Activated CD4-positive, alpha-beta T cell treated with anti-CD3 and anti-CD28 coated beads, Interleukin-2, amount 50 U/mL, for 16 hours (primary cell): Measurements from ENCODE around the gene NUP210.

ENCODE experiments used
- DNase-seq: peaks from one replicate; pipeline ENCODE4 v3.0.0-alpha.2; 2020

The NUP210 gene

GRCh38 chr3:13372656-13373055 is 47.5 kb downstream of the NUP210 start:
- DNase-seq = no peak

GRCh38 chr3:13372126-13372525 is 48.0 kb downstream of the NUP210 start:
- no peak for DNase-seq

DNA sequence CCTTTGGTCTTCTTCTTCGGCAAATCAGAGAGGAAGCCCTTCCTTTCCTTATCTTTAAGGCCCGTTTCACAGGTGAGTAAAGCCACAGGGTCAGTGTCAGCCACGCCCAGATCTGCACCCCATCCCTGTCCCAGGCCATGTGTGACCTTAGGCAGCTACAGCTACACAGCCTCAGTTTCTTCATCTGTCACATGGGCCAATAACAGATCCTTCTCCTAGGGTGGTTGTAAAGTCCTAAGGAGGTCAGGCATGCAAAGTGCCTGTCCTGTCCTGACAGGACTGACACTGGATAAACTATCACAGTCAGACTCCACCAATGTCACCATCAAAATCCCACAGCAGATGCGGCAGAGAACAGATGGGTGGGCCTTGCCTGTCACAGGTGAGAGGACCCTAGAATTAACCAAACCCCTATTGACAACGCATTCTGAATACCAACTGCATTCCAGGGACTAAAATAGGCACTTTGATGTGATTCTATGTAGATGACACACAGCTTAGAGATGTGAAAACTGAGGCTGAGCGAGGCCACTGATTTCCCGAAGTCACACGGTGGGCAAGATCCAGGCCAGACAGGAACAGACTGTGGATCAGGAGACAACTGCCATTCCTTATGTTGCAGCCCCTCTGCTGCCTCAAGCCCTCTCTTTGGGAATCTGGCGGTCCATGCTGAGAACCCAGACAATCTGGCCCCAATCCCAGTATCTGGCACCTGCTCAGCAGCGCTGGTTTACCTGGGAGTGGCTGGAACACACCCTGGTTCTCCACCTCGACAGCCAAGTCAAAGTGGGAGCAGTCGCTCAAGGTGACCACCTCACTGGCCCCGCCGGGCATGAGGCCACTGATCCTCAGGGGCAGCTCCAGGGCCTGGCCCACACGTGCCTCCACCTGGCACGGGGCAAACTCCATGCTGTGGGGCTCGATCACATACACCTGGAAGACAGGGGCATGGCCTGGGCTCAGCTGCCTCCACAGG is 48.7 kb downstream of the NUP210 start:
- DNase-seq = no peak

DNA sequence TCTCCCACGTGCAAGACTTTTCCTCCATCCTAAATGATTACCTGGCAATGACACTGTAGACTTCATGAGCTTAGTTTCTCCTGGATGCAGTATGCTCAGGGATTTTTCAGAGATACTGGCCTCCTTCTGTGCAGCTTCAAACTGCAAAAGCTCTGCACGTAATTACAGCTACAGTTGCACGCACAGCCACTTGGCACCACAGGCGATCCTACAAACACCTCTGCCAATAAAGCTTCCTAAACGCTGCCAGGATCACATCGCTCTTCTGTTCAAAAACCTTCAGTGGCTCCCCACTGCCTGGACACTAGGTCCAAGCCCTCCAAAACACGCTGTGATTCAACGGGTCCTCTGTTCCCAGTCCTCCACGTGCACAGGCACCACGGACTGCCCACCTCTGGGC is 49.5 kb downstream of the NUP210 start:
- no peak for DNase-seq

DNA sequence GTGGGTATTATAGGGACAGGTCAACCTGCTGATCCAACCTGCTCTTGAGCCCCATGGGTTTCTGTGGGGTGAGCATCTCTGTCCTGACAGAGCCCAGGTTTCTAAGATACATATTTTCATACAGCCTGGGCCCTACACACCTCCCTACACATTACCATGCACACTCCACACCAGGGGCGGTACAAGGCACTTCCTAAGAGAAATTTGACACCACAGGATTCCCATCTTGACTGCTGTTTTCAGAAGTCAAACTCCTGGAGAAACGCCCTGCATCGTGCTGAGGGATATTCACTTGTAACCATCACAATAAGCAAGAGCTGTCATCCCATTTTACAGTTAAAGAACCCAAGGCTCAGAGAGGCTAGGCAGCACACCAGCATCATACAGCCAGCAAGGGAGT is 50.1 kb downstream of the NUP210 start:
- no peak for DNase-seq

GRCh38 chr3:13368834-13369233 is 51.3 kb downstream of the NUP210 start:
- DNase-seq = no peak

DNA sequence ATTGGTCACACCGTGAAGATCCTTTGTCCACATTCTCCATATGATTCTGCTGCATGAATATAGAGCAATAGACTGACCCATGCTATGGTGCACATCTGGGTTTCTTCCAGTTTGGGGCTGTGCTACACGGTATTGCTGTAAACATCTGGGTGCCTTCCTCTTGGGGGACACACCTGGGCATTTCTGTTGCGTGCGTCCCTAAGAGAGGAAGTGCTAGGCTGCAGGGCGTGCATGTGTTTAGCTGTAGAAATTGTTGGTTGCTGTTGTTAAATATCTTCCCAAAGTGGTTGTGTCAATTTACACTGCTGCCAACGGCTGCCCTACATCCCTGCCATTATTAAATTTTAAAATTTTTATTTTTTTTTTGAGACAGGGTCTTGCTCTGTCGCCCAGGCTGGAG is 52.4 kb downstream of the NUP210 start:
- DNase-seq = no peak

DNA sequence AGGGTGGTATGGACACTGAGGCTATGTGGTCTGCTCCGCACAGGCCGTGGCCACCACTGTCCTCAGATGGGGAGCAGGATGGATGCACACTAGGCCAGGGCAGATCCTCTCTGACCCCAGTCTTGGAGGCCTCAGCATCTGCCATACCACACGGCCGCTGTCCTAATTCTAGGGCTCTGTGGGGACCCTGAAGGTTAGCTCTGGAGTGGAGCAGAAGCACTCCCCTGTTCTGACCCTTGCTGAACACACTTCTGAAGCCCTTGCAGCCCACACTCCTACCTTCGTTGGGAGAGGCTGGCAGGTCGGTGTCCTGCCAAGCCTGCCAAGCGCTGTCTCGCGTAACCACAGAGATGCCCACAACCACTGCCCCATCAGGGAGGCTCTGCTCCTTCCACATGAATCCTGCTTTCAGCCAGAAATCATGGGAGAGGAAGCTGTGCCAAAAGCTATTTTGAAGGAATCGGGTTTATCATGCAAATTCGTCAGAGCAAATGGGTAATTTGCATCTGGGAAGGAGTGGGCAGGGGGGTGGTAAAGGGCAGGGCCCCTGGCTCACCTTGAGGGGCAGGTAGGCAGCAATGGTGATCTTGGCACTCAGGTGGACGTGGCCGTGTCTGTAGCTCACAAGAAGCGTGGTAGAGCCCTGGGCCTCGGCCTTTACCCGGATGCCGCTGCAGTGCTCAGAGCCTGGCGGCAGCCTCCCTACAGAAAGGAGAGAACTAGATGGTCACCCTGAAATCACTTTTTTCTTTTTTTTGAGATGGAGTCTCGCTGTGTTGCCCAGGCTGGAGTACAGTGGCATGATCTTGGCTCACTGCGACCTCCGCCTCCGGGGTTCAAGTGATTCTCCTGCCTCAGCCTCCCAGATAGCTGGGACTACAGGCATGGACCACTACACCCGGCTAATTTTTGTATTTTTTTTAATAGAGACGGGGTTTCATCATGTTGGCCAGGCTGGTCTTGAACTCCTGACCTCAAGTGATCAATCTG is 54.4 kb downstream of the NUP210 start:
- no peak for DNase-seq

- DNase-seq = no peak
Observed at GRCh38 chr3:13364602-13365271, 55.4 kb downstream of the NUP210 start.

GRCh38 chr3:13362551-13362950 is 57.6 kb downstream of the NUP210 start:
- no peak for DNase-seq

DNA sequence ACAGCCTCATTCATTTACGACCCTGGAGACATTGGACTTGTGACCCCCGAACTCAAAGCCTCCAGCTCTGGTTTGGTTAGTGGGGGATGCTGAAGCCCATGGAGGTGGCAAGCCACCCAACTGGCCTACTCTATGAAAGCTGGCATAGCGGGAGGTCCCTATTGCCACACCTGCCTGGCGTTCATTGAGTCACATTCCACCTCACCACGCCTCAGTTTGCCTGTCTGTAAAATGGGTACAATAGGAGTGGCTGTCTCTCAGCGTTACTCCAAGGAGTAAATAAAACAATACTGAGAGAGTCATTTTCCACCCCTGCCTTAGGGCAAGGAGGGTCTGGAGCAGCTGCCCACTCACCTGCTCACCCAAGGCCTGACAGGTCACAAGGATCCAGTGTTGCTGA is 60.2 kb downstream of the NUP210 start:
- no peak for DNase-seq

GRCh38 chr3:13358643-13359042 is 61.5 kb downstream of the NUP210 start:
- DNase-seq = no peak

- no peak for DNase-seq
Observed at GRCh38 chr3:13358051-13358450, 62.1 kb downstream of the NUP210 start.

DNA sequence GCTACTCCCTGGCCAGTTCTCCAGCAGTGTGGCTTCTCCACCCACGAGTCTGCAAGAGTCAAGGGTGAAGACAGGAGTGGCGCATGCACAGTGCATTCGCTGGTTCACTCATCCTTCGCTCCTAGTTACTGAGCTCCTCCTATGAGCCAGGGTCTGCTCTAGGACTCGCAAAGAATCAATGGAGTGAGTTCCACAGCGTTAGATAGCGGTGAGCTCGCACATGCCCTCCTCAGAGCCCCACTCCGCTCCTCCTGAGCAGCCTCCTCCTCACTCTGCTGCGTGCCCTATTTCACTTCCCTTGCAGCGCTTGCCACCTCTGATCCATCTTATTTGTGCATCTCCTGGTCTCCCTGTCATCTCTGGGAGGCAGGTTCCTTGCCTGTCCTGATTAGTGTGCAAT is 63.0 kb downstream of the NUP210 start:
- no peak for DNase-seq

GRCh38 chr3:13353936-13354542 is 66.1 kb downstream of the NUP210 start:
- no peak for DNase-seq

GRCh38 chr3:13353506-13353905 is 66.6 kb downstream of the NUP210 start:
- DNase-seq = no peak

DNA sequence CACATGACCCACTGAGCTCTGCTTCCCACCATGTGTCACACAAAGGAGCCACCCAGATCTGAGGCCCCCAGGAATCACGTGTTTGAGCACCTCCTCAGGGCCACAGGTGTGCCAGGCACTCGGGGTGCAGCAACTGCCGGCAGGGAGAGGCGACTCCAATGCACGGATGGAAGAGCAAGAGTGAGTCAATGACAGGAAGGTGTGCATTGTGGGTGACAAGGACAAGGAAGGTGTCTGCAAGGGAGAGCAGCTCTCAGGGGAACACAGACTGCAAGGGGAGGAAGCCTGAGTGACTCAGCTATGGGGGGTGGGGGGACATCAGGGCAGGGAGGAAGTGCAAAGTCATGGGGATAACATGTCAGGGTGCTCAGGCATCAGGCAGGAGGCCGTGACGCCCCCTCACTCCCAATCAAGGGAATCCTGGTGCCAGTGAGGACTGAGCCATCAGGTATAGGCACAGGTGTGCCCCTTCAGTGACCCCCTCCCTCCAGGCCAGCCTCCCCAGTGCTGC is 67.4 kb downstream of the NUP210 start:
- peak; percentile 57 for DNase-seq

- no peak for DNase-seq
Observed at GRCh38 chr3:13349823-13350222, 70.3 kb downstream of the NUP210 start.

DNA sequence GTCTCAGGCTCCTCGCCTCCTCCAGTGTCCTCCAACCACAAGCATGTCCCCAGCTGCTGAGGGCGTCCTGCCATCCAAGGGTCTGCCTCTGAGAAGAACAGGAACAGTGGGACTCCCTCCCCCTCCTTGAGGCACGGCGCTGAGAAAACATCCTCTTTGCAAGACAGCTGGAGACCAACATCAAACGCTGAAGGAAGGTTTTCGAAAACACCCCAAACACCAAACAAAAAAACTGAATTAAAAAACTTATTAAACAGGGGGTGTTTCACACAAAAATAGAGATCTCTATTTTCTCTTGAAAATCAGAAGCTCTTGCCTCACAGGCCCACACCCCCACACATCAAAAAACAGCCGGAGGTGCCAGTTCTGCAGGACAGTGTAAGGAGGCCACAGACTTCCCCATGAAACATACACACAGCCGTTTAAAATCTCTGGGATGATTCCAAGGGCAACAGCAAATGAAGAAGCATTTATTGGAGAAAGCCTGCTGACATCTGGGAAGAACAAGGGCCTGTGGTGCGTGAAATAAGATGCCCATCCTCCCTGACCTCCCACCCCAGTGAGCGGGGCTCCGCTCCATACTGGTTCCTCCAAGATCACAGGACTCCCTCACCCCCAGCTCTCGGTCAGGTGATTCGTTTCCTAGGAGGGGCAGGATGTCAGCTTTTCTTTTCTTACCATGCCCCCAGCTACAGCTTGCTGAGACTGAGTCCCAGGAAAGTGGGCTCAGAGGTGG is 71.3 kb downstream of the NUP210 start:
- DNase-seq = no peak

DNA sequence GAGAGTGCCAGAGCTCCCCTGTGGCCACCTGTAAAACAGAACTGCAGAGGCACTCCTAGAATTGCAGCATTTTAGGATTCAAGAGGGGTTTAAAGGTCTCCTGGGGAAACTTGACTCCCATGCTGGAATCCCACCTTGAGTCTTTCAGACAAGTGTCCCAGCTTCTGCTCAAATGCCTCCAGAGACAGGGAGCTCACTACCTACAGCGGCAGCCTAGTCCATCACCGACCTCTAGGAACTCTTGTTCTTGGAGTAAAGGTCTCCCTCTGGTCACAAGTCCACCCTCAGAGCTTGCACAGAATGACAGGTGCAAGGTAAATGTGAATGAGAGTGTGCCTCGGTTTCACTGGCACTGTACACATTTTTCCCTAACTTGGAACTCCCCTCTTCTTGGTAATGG is 72.0 kb downstream of the NUP210 start:
- DNase-seq = no peak

DNA sequence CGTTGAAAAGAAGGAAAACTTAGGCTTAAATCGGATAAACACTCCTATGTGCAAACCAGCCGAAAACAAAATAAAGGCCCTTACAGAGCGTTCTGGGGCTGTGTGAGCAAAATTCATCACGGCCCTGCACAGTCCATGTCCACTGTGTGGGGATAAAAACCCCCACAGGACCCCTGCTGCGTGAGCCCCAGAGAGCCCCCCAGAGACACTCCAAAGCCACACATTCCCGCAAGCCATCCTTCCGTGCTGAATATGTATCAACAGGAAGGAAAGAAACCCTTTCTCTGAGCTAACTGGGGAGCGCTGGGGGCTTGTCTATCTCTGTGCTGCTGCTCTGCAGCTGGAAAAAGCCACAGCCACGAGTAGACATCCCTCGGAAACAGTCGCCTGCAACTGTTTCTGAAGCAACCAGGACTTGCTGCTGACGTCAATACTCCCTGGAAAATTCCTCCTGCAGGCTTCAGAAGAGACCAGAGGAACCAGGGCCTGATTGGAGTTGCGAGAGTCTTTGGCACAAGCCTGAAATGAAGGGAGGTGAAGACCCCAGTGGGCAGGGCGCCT is 72.7 kb downstream of the NUP210 start:
- DNase-seq = no peak
